Measurements from ENCODE around the gene XRCC3.

The XRCC3 gene

DNA sequence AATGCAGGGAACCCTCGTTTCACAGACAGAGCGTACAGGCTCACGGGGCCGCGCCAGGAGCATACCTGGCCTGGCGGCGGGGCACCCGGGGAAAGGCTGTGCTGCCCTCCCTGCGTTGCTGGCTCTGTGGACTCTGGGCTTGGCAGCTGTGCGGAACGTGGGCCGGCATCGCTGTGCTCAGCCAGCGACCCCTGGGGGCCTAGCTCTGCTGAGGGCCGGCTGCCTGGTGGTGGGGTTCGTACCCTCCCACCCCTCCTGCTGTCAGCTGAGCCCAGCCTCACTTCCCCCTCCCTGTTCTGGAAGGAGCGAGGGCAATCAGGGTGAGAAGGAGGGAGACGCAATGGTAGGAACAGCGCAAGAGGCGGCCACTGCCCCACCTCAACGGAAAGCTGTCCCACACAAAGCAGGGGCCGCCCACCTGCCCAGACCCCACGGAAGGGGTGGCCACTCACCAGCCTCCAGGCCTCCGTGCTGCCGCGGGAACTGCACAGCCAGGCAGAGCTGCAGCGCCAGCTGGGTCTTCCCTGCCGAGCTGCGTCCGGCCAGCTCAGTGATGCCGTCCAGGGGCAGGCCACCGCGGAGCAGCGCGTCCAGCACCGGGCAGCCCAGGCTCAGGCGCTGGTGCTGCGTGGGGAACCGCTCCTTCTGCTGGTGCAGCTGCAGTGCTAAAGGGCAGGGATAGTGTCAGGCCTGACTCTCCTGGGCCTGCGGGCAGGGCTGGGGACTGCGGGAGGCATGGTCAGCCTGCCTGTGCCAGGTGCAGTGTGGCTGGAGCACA, 8.5 kb downstream of the XRCC3 start:
- DNase-seq (ENCODE audit: low read depth) = no peak

GRCh38 chr14:103705504-103706284, 9.6 kb downstream of the XRCC3 start:
- no peak for DNase-seq (ENCODE audit: low read depth)

GRCh38 chr14:103705118-103705503, 10.1 kb downstream of the XRCC3 start:
- DNase-seq (ENCODE audit: low read depth) = no peak

DNA sequence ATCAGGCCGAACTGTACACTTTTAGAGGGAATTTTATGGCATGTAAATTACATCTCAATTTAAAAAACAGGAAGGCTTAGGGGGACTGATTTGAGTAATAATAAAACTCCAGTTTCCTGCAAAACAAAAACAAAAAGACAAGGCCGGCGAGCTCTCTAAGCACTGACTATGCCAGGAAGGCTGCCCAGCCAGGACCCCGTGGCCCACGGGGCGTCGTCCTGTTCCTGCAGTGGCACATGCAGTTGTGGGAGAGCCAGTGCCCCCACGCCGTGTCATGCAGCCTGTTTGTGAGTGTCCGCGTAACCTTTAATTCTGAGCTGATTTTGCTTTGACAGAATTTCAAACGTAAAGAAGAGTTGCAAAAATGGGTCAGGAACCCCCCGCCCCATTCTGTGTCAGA, 10.5 kb downstream of the XRCC3 start:
- no peak for DNase-seq (ENCODE audit: low read depth)

- no peak for DNase-seq (ENCODE audit: low read depth)
These were observed 11.5 kb downstream of the XRCC3 start for GRCh38 chr14:103703433-103704385.

GRCh38 chr14:103702497-103703432, 12.5 kb downstream of the XRCC3 start:
- DNase-seq (ENCODE audit: low read depth) = no peak

DNA sequence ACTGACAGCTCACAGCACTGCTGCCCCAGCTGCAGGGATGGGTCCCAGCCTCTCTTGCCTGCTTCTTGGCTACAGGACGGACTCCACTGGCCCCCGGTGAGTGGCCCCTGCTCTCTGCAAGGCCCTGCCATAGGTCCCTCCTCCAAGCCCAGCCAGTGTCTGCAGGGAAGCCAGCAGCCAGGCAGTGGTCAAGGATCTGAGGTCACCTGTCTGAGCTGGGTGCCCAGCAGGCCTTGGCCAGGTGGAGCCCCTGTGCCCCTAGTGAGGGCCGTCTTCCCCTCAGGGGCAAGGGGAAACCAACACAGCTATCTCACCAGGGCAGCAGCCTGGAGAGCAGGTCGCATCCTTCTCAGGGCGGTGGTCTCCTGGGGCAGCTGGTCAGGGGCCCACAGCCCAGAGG, 13.2 kb downstream of the XRCC3 start:
- DNase-seq (ENCODE audit: low read depth) = no peak

DNA sequence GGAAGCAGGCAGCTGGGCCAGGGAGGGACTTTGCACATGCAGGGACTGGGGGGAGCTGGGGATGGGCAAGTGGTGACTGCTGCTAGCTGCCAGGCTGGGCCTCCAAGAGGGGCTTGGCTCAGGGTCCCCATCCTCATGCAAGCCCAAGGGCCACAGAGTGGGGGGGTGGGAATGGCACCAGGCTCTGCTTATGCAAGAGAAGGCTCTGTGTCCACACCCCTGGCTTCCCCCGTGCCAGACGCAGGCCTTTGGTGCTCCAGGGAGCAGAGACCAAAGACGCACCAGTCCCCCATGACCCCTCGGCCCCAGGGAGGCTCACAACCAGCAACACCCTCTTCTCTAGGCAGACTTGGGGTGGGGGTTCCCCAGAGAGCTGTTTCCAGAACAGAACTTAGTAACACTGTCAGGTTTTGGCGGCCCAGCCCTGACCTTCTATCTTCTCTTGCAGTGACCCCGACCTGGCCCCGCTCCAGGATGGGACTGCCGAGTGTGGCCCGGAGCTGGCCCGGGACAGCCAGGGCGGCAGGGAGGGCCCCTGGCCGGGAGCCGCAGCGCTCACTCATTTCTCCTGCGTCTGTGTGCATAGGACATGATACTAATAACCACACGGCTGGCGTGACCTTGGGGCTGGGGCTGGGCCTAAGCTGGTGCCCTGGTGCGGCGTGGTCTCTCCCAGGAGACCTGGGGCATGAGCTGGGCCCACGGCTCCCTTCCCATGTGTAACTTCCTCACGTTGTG, 14.3 kb downstream of the XRCC3 start:
- no peak for DNase-seq (ENCODE audit: low read depth)

DNA sequence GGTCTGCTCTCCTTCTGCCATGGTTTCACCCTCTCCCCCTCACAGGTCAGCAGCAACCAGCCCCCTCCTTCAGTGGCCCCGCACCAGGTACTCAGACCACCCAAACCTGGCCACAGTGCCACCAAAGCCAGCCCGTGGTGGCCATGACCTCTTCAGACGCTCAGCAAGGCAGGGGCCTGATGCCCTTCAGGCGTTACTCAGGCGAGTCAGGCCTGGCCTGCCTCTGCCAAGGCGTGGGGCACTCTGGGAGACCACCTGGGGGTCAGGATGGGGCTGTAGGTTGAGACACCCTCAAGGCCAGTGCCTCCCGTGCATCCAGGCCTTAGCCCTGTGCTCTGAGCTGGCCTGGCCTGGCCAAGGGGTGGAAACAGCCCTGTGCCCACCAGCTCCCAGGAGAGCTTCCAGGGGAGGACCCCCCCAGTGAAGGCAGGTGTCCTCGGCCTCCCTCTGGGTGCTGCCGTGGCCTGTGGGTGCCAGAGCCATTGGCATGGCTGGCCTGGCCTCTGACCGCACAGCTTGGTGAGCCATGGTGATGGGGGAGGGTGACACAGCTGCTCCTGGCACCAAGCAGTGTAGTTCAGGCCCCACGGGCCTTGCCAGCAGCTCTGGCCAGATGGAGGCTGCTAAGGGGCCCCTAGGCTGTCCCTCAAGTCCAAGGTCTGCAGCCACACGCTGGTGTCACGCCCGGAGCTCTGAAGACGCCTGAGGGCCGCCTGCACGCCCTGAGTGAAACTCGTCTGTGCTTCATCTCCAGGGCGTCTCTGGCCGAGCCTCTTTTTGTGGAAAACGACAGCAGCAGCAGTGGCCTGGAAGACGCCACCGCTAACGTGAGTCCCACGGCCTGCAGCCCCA, 15.1 kb downstream of the XRCC3 start:
- DNase-seq (ENCODE audit: low read depth) = no peak

DNA sequence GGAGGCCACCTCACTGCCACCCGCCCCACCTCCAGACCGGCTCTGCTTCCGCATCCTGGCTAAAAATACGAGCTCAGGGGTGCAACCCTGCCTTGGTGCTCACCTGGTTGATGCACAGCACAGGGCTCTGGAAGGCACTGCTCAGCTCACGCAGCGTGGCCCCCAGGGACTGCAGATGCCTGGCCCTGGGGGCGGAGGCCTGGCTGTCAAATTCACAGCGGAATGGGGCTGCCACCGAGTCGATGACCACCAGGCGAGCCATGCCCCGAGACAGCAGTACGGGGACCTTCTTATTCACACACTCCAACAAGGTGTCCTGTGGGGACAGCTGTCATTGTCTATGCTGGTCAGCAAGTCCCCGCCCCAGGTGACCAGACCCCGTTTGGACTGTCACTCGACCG, 16.0 kb downstream of the XRCC3 start:
- no peak for DNase-seq (ENCODE audit: low read depth)

GRCh38 chr14:103698380-103699260, 16.6 kb downstream of the XRCC3 start:
- DNase-seq (ENCODE audit: low read depth) = no peak

- no peak for DNase-seq (ENCODE audit: low read depth)
These were observed 17.5 kb downstream of the XRCC3 start for GRCh38 chr14:103697603-103698379.

DNA sequence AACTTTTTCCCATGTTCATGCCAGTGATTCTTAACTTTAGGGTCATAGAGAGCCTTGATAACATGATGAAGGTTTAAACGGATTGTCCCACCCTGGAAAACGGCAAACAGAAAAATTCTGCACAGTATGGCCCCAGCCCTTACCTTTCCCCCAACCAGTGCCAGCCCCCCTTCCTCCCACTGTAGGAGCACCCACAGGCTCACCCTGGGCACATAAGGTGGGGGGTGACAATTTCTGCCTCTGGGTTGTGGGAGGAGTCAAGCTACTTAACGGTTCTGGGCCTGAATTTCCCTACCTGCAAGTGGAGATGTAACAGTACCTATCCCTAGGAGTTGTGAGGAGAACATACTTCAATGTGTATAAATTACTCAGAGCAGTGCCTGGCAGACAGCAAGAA, 18.0 kb downstream of the XRCC3 start:
- DNase-seq (ENCODE audit: low read depth) = no peak

GRCh38 chr14:103696466-103697071, 18.7 kb downstream of the XRCC3 start:
- no peak for DNase-seq (ENCODE audit: low read depth)

DNA sequence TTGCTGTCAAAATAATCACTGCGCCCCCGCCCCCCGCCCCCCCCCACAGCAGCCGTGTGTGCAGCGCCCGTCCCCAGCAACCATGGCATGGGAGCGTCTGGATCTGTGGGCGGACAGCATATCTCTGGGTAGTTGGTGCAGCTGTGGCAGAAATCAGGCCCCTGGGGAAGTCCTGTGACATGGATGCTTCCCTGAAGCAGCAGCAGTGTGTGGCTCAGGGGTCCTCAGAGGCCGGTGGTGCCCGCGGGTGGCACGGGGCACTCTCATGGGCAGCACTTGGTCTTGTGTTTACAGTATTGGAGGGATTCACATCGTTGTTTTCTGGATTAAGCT, 19.2 kb downstream of the XRCC3 start:
- DNase-seq (ENCODE audit: low read depth) = no peak

DNA sequence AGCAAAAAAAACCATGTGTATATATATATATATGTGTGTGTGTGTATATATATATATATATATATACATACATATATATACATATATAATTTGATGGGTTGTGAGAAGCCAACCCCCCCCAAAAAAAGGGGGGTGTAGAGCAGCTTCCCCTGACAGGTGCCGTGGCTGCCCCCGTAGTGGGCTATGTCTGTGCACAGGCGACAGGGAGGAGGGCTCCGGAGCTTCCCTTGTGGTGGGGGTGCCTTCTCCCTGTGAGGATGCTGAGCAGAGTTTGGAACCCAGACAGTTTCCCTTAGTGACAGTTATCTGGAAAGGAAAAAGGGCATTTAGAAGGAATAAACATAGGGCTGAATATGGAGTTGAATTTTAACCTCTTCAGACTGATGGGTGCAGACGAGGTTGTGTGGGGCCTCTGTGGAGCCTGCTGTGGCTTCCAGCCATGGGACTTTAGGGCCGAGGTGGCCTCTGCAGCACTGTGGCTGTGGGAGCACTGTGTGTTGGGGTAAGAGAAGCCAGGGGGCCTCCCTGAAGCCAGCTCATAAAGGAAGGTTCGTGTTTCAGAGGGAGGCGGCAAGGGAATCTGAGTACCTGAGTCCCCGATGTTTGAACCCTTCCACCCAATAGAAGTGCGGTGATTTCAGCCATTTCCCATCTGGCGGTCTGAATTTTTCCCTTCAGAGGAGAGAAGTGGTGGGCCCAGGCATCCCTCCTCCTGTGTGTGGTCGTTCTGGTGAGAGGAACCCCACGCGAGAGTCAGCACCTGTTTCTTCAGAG, 19.8 kb downstream of the XRCC3 start:
- DNase-seq (ENCODE audit: low read depth) = no peak

- DNase-seq (ENCODE audit: low read depth) = no peak
These were observed 20.7 kb downstream of the XRCC3 start for GRCh38 chr14:103694572-103695026.
